DND-41 (cell line): ENCODE measurements around the gene BACH1.

Experiments
- EZH2 ChIP-seq: IDR thresholded peaks from 3 replicates; pipeline ENCODE4 v1.6.1; 2012; ENCODE audit warnings: borderline replicate concordance, low read depth, mild to moderate bottlenecking, moderate library complexity, low read length, inconsistent platforms; ENCODE audit not compliant: severe bottlenecking
- TF ChIP-seq, protein P1 (sequence below): IDR thresholded peaks from 2 replicates; pipeline ENCODE4 v1.5.1; 2012; ENCODE audit warnings: borderline replicate concordance, low read length, moderate library complexity, mild to moderate bottlenecking; ENCODE audit not compliant: poor library complexity, severe bottlenecking; ENCODE audit errors: extremely low read depth

DNA sequence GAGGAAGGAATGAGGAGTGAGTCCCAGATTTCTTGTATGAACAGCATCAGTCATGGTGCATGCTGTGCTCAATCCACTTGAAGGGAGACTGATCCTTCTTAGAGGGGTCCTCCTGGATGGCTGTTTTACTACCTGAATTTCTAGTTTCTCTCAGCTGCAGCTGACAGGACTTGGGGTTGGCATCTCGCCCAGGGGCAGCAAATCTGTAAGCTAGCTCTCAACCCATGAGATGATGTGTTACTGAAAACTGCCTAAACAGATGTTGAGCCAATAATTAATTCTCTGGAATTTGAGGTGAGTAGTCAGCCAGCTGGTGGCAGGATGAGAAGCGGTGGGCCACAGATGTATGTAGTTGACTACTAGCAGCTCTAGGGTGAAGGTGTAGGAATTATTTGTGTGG lies 19.6 kb downstream of the BACH1 start:
- TF ChIP-seq, protein P1, sequence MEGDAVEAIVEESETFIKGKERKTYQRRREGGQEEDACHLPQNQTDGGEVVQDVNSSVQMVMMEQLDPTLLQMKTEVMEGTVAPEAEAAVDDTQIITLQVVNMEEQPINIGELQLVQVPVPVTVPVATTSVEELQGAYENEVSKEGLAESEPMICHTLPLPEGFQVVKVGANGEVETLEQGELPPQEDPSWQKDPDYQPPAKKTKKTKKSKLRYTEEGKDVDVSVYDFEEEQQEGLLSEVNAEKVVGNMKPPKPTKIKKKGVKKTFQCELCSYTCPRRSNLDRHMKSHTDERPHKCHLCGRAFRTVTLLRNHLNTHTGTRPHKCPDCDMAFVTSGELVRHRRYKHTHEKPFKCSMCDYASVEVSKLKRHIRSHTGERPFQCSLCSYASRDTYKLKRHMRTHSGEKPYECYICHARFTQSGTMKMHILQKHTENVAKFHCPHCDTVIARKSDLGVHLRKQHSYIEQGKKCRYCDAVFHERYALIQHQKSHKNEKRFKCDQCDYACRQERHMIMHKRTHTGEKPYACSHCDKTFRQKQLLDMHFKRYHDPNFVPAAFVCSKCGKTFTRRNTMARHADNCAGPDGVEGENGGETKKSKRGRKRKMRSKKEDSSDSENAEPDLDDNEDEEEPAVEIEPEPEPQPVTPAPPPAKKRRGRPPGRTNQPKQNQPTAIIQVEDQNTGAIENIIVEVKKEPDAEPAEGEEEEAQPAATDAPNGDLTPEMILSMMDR, result no peak
- TF ChIP-seq EZH2, result no peak
